Activated CD8-positive, alpha-beta memory T cell treated with anti-CD3 and anti-CD28 coated beads, Interleukin-2, amount 50 U/mL, for 24 hours (primary cell): Measurements from ENCODE around the gene SLC36A4.
"Not testable (repeated sequence)": the region's sequence is repeated elsewhere in the genome, so short reads cannot be mapped to it uniquely, and the experiment has no call there.

Experiments used
- DNase-seq: peaks from one replicate; pipeline ENCODE4 v3.0.0-alpha.2; 2020; ENCODE audit errors: extremely low read depth

SLC36A4 gene

DNA sequence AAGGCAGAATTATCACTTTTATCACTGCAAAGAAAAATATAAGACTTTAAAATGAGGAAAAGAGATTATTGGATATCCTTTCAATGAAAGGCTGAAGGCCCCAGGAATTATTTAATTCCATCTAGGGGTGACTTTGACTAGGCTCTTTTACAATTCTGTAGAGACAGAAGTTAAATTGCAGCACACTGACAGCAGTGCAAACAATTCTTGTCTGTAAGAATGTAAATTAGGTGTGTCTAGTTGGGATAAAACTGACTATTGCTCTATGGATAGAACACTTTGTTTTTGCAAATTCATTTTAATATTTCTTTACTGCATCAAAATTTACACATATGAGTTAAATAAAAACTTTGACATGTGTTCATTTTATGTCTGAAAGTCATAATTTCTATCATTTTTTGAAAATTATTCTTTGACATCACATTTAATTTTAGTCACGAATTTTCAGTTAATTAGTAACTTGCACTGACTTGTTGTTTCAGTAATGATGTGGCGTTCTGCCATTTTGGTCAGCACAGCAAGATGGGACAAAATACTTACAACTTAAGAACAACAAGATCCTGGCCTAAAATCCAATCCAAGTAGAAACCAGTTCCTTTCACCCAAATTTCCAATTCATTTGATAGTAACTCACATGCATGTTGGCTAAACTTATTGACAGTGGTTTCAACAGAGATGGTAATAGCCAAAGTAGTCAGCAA, 75.1 kb downstream of the SLC36A4 start:
- no peak for DNase-seq

DNA sequence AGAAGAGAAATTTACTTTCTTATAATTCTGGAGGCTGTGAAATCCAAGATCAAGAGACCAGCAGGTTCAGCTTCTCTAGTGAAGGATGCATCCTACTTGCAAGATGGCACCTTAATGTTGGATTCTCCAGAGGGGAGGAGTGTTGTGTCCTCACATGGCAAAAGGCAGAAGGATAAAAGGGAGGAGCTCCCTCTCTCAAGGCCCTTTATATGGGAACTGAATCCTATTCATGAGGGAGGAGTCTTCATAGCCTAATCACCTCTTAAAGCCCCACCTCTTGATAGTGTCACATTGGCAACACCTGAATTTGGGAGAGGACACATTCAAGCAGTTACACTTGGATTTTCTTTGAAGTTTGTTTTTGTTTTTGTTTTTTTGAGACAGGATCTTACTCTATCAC, 79.5 kb downstream of the SLC36A4 start:
- no peak for DNase-seq

DNA sequence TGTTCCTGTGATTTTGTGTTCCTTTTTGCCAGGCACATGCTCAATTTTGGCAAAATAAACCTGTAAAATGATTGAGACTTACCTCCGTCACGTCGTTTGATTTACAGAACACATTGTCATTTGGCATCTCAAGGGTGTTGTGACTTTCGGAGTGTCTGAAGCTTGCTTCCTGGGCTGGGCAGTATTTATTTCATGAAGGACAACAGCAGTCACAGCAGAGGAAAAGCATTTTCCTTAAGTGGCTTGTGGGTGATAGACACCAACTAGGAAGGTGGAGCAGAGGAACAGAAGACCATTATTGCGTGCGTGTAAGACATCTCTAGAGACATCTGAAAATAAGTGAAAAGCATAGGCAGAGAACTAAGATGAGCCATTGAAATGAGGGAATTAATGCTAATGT, 80.2 kb downstream of the SLC36A4 start:
- no peak for DNase-seq

DNA sequence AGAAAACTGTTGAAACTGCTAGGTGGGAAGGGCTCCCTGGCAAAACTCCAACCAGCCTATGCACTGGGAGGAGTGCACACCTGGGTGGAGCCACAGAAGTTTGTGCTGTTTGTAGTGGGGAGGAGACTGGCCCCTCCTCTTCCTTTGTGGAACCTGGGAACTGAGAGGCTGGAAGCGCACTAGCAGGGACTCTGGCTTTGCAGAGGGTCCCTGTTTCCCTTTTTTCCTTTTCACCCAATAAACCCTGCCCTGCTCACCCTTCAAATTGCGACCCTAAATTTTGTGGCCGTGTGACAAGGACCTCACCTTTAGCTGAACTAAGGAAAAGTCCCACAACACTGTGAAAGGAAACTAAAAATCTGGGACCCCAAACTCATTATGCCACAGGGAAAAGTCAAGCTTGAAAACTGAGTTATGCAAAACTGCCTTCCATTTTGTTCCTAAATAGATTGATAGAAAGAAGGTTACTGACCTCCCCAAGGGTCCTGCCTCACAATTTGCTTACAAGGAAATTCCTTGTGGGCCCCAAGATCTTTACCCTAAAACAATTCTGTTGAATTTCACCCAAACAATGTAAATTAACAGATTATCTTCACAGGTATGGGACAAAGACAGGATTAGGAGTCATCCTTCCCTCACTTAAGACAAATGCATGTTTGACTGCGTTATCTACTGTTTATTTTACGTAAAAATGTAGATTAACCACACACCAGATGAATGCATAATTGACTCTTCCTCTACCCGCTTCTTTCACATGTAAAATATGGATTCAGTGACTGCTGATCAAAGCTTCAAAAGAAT, 81.0 kb downstream of the SLC36A4 start:
- no peak for DNase-seq

DNA sequence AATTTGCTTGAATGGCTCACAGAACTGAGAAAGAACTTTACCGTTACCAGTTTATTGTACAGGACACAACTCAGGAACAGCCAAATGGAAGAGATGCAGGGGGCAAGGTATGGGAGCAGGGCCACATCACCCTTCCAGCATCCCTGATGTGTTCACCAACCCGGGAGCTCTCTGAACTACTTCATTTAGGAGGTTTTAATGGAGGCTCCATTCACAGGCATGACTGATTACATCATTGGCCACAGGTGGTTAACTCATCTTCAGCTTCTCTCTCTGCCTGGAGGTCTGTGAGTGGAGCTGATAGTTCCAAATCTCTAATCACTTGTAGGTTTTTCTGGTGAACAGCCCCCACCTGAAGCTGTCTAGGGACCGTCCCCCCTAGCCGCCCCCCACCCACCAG, 83.5 kb downstream of the SLC36A4 start:
- no peak for DNase-seq

DNA sequence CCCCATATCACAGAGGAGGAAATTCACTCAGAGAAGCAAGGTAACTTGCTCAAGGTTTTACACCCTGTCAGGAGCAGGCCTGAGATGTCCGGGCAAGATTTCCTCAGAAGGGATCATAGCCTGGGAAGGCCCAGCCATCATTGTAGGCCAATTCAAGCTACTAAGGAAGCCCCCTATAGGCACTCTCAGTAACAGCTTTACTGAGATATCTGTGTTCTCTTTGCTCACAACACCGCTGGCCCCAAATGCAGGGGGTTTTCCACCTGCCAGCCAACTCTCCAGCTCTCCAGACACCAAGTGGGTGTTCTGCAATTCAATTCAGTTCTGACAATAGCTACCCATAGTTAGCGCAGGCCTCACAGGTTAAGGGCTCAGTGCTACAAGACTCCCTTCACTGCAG, 84.0 kb downstream of the SLC36A4 start:
- no peak for DNase-seq

DNA sequence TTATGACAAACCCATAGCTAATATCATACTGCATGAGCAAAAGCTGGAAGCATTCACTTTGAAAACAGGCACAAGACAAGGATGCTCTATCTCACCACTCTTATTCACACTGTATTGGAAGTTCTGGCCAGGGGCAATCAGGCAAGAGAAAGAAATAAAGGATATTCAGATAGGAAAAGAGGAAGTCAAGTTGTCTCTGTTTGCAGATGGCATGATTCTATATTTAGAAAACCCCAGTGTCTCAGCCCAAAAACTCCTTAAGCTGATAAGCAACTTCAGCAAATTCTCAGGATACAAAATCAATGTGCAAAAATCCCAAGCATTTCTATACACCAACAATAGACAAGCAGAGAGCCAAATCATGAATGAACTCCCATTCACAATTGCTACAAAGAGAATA, 86.6 kb downstream of the SLC36A4 start:
- DNase-seq: not testable (repeated sequence)

DNA sequence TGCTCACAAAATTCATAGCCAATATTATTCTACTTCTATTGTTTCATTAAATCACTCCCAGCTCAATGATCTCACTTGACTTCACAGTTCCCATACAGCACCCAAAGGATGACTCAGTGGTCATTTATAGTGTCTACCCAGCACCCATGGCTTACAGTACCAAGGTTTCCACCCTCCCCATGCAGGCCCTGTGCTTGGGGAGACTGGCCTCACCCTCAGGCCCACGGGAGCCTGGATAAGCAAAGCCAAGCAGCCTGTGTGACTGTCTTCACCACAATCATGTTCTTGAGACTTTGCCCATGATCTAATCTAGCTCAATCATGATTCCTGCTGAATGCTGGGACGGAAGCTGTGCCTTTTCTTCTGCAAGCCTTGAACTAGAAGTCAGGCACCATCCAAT, 97.6 kb downstream of the SLC36A4 start:
- DNase-seq: no peak

DNA sequence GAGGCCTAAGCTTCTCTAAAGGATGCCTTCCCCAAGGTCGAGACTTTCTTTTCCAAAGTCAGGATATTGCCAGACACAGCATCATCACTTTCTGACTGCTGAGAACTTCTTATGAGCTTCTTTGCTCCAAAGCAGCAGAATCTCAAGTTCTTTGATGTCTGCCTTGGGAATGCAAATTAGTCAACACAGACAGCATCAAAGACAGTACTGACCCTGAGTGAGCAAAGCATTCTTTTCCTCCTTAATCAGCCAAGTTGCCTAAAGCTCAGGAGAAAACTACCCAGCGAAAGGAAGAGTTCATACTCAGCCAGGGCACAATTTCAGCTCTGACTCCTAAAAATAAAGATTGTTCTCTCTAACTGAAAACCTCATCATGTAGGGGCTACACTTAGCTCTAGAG, 98.0 kb downstream of the SLC36A4 start:
- DNase-seq: no peak
